SK-N-SH (cell line): Measurements from ENCODE around the gene DLX4. TPM values are rescaled to one million over a fixed set of nuclear protein-coding genes. Genes with fewer than 3 reads are reported as not detected.

Experiments used
- CTCF ChIA-PET: fragments of 300-600, 350-600 bp; formaldehyde crosslinking; extraction: SDS; loops from one replicate; lab custom pipeline; 2021; lab: Yijun Ruan, JAX
- POLR2A ChIA-PET: fragments of 350-600 bp; sonication (Branson Sonifier 250); formaldehyde crosslinking; extraction: SDS; loops from one replicate; lab custom pipeline; 2020; ENCODE audit warnings: antibody characterized with exemption, inconsistent platforms; lab: Yijun Ruan, JAX
- DNase-seq: peaks from one replicate; pipeline ENCODE4 v3.0.0; 2012
- H2AFZ ChIP-seq: fragments of 200-600 bp; sonication (generic); 2 replicates; pipeline ENCODE4 v1.8.1; 2016; ENCODE audit warnings: antibody characterized with exemption, mild to moderate bottlenecking, low read depth
- H3F3A ChIP-seq: fragments of 200-600 bp; sonication (generic); replicated peaks from 2 replicates; pipeline ENCODE3; 2016; ENCODE audit warnings: antibody characterized with exemption, mild to moderate bottlenecking; ENCODE audit not compliant: insufficient read depth
- H3K27ac ChIP-seq, 2 experiments: fragments of 200-500 bp in 1 of 2; fragments of 200-600 bp in 1 of 2; sonication (Bioruptor generic) in 1 of 2; sonication (generic), shearing (Covaris generic) in 1 of 2; 2 replicates each; pipeline versions ENCODE4 v1.5.1 to v1.6.1; 2014 to 2016; ENCODE audit warnings: low read depth in 2 of 2, inconsistent platforms in 1 of 2, low read length in 1 of 2, mild to moderate bottlenecking in 1 of 2, mixed read lengths in 1 of 2
- H3K27me3 ChIP-seq: fragments of 200-600 bp; sonication (generic), shearing (Covaris generic); 2 replicates; pipeline ENCODE4 v1.6.1; 2016; ENCODE audit warnings: mixed run types; ENCODE audit not compliant: insufficient read depth
- H3K36me3 ChIP-seq, 2 experiments: fragments of 200-500 bp in 1 of 2; fragments of 200-600 bp in 1 of 2; sonication (Bioruptor generic) in 1 of 2; sonication (generic) in 1 of 2; replicated peaks in 1 of 2; 2 replicates each; pipeline versions ENCODE3 to v1.5.1; 2014 to 2016; ENCODE audit warnings: low read length in 1 of 2, mild to moderate bottlenecking in 1 of 2; ENCODE audit not compliant: insufficient read depth in 2 of 2, control insufficient read depth in 1 of 2
- H3K4me1 ChIP-seq, 2 experiments: fragments of 200-500 bp in 1 of 2; fragments of 200-600 bp in 1 of 2; sonication (Bioruptor generic) in 1 of 2; sonication (generic), shearing (Covaris generic) in 1 of 2; 2 replicates each; pipeline versions ENCODE4 v1.5.1 to v1.6.1; 2014 to 2016; ENCODE audit warnings: low read depth in 1 of 2, low read length in 1 of 2, mixed run types in 1 of 2; ENCODE audit not compliant: insufficient read depth in 2 of 2, control insufficient read depth in 1 of 2
- H3K4me2 ChIP-seq: fragments of 200-600 bp; sonication (generic), shearing (Covaris generic); 2 replicates; pipeline ENCODE4 v1.6.1; 2017; ENCODE audit warnings: mixed run types
- H3K4me3 ChIP-seq, 2 experiments: fragments of 200-500 bp in 1 of 2; fragments of 200-600 bp in 1 of 2; sonication (Bioruptor generic) in 1 of 2; sonication (generic), shearing (Covaris generic) in 1 of 2; 2 replicates each; pipeline versions ENCODE4 v1.5.1 to v1.8.1; 2014 to 2016; ENCODE audit warnings: low read depth in 2 of 2, inconsistent platforms in 1 of 2, low read length in 1 of 2, mild to moderate bottlenecking in 1 of 2, mixed read lengths in 1 of 2, moderate library complexity in 1 of 2
- H3K79me2 ChIP-seq: fragments of 200-600 bp; sonication (generic); 2 replicates; pipeline ENCODE4 v1.8.1; 2017; ENCODE audit warnings: mild to moderate bottlenecking; ENCODE audit not compliant: insufficient read depth
- H3K9ac ChIP-seq: fragments of 200-600 bp; sonication (generic); 2 replicates; pipeline ENCODE4 v1.6.1; 2017; ENCODE audit warnings: mixed run types
- H3K9me2 ChIP-seq: fragments of 200-600 bp; sonication (generic); 2 replicates; pipeline ENCODE4 v1.6.1; 2017; ENCODE audit warnings: mixed run types
- H3K9me3 ChIP-seq: fragments of 200-600 bp; sonication (generic); 2 replicates; pipeline ENCODE4 v1.6.1; 2017; ENCODE audit warnings: mixed run types, mild to moderate bottlenecking, moderate library complexity
- H4K20me1 ChIP-seq: fragments of 200-600 bp; sonication (generic); 2 replicates; pipeline ENCODE4 v1.6.1; 2017; ENCODE audit warnings: mild to moderate bottlenecking, mixed run types; ENCODE audit not compliant: insufficient read depth
- CHD2 ChIP-seq: fragments of 150-350 bp; IDR thresholded peaks from 2 replicates; pipeline ENCODE4 v1.6.1; 2018; ENCODE audit warnings: low read length; ENCODE audit not compliant: partially characterized antibody
- ELF1 ChIP-seq: IDR thresholded peaks from 2 replicates; pipeline ENCODE4 v1.4.0; 2012
- EZH2phosphoT487 ChIP-seq: fragments of 200-600 bp; sonication (generic); IDR thresholded peaks from 2 replicates; pipeline ENCODE4 v1.6.1; 2017; ENCODE audit warnings: low read depth, mixed run types, mild to moderate bottlenecking, antibody characterized with exemption, moderate library complexity, borderline replicate concordance
- FOXJ3 ChIP-seq: sonication (generic); formaldehyde crosslinking; IDR thresholded peaks from 2 replicates; pipeline ENCODE4 v1.5.1; 2020; ENCODE audit warnings: mild to moderate bottlenecking, missing genetic modification reagents
- FOXM1 ChIP-seq: IDR thresholded peaks from 2 replicates; pipeline ENCODE4 v1.4.0; 2012; ENCODE audit warnings: low read depth, mild to moderate bottlenecking
- JUND ChIP-seq: IDR thresholded peaks from 2 replicates; pipeline ENCODE4 v1.4.0; 2012
- MEF2A ChIP-seq: IDR thresholded peaks from 2 replicates; pipeline ENCODE4 v1.4.0; 2012; ENCODE audit warnings: low read depth, borderline replicate concordance
- POLR2AphosphoS5 ChIP-seq: IDR thresholded peaks from 2 replicates; pipeline ENCODE4 v1.6.1; 2012; ENCODE audit warnings: low read depth, low read length
- TAF1 ChIP-seq: IDR thresholded peaks from 2 replicates; pipeline ENCODE4 v1.6.1; 2012; ENCODE audit warnings: low read depth, mild to moderate bottlenecking, low read length, moderate library complexity, borderline replicate concordance
- WGBS: methylation state at CpG from one replicate; pipeline ENCODE4 v1.1.6; 2017; ENCODE audit warnings: low lambda C conversion rate; 5-methylcytosine and 5-hydroxymethylcytosine counted together
- polyA plus RNA-seq, 3 experiments: library from polyadenylated mRNA; depleted of rRNA; stranded (reverse); fragments of >200 nt; gene quantifications; 2 replicates each; pipeline ENCODE4 v1.2.3, GENCODE V29; 2012
- TF ChIP-seq, protein P1 (sequence below): fragments of 200-600 bp; sonication (generic); IDR thresholded peaks from 2 replicates; pipeline ENCODE4 v1.6.1; 2017; ENCODE audit warnings: antibody characterized with exemption, mild to moderate bottlenecking, moderate library complexity
- TF ChIP-seq, protein P2 (sequence below): IDR thresholded peaks from 2 replicates; pipeline ENCODE4 v1.6.1; 2012; ENCODE audit warnings: mild to moderate bottlenecking, low read depth, low read length, moderate library complexity

Gene DLX4
- polyA plus RNA-seq, 1 of the 3 experiments (the other 2 are of a cell fraction) = 0.10 TPM

- Histone ChIP-seq H3F3A (no peaks in the 10 kb centered on the region), H4K20me1 (no peaks in the 10 kb centered on the region; the same call in 1 of the 2 replicates), H3K4me2 (no peak overlapping the region), H3K27ac (no peak overlapping the region), H3K4me3 (no peak overlapping the region), H3K79me2 (no peaks in the 10 kb centered on the region), H2AFZ (no peak overlapping the region), H3K27me3 (peaks cover 92% of the 10 kb centered on the region), H3K9me3 (no peaks in the 10 kb centered on the region), H3K36me3 (no peaks in the 10 kb centered on the region), H3K4me1 (peaks cover 0 to 3% of the 10 kb centered on the region in 2 experiments; a peak in 1 of 4 replicates), H3K9ac (no peak overlapping the region), H3K9me2 (no peaks in the 10 kb centered on the region)
- no peak for TF ChIP-seq MEF2A
- ChIA-PET CTCF (interaction anchor here (0.9 to 55.0 kb wide), 7 partner anchors 16 to 116 kb away, joined by 3 to 1225 read pairs (median 4); partner anchors contain the start of genes DLX3 and ITGA3), POLR2A (interaction anchor here (1.0 kb wide), 1 partner anchor 9 kb away, joined by 3 read pairs; no protein-coding TSS in a partner anchor)
- 37% methylated on average over 4 of the region's 4 CpGs for WGBS
- DNase-seq = no peak
These were observed 7.8 kb downstream of the DLX4 start for GRCh38 chr17:49976828-49977202.

- TF ChIP-seq CHD2 (no peak), JUND (no peak), FOXJ3 (no peak), EZH2phosphoT487 (no peak)
- TF ChIP-seq, protein P1, sequence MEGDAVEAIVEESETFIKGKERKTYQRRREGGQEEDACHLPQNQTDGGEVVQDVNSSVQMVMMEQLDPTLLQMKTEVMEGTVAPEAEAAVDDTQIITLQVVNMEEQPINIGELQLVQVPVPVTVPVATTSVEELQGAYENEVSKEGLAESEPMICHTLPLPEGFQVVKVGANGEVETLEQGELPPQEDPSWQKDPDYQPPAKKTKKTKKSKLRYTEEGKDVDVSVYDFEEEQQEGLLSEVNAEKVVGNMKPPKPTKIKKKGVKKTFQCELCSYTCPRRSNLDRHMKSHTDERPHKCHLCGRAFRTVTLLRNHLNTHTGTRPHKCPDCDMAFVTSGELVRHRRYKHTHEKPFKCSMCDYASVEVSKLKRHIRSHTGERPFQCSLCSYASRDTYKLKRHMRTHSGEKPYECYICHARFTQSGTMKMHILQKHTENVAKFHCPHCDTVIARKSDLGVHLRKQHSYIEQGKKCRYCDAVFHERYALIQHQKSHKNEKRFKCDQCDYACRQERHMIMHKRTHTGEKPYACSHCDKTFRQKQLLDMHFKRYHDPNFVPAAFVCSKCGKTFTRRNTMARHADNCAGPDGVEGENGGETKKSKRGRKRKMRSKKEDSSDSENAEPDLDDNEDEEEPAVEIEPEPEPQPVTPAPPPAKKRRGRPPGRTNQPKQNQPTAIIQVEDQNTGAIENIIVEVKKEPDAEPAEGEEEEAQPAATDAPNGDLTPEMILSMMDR = no peak; the same call in 1 of the 2 replicates
- Histone ChIP-seq H3K9me2 (no peaks in the 10 kb centered on the region), H4K20me1 (no peaks in the 10 kb centered on the region; the same call in 1 of the 2 replicates), H3K36me3 (no peaks in the 10 kb centered on the region), H3K79me2 (no peaks in the 10 kb centered on the region), H3F3A (no peaks in the 10 kb centered on the region), H3K27ac (no peak overlapping the region), H3K27me3 (peaks cover 89% of the 10 kb centered on the region), H3K4me1 (no peaks in the 10 kb centered on the region), H3K4me3 (no peak overlapping the region), H3K4me2 (no peak overlapping the region), H3K9ac (no peak overlapping the region), H3K9me3 (no peaks in the 10 kb centered on the region), H2AFZ (no peak overlapping the region)
- POLR2A ChIA-PET = interaction anchor here (1.2 kb wide), 1 partner anchor 11 kb away, joined by 3 read pairs; no protein-coding TSS in a partner anchor
- 32% methylated on average over 7 of the region's 7 CpGs for WGBS
- CTCF ChIA-PET = interaction anchor here (1.1 to 55.0 kb wide), 10 partner anchors 11 to 117 kb away, joined by 3 to 1225 read pairs (median 4); partner anchors contain the start of gene DLX3
- DNase-seq = no peak
These were observed 8.7 kb downstream of the DLX4 start for GRCh38 chr17:49977463-49978389.

DNA sequence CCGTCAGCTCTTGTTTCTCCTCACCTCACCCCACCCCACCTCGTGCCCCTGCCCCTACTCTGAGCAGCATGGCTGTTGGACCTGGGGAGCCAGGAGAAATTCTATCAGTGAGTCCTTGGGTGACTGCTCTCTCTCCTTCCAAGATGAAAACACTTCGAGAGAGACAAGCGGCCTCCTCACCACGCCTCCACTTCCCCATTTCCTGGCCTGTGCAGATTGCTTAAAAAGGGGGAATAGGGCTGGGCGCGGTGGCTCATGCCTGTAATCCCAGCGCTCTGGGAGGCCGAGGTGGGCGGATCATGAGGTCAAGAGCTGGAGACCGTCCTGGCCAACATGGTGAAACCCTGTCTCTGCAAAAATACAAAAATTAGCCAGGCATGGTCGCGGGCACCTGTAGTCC lies 9.5 kb downstream of the DLX4 start:
- H3K27ac ChIP-seq = no peak overlapping the region
- DNase-seq = no peak
- no peaks in the 10 kb centered on the region for H3K36me3 ChIP-seq
- no peaks in the 10 kb centered on the region for H3K4me1 ChIP-seq
- no peaks in the 10 kb centered on the region for H3K9me2 ChIP-seq
- H4K20me1 ChIP-seq = no peaks in the 10 kb centered on the region; the same call in 1 of the 2 replicates
- peaks cover 81% of the 10 kb centered on the region for H3K27me3 ChIP-seq
- 67% methylated on average over 13 of the region's 13 CpGs for WGBS
- H2AFZ ChIP-seq = no peak overlapping the region
- POLR2A ChIA-PET = interaction anchor here (0.6 to 1.2 kb wide), 2 partner anchors 10 to 32 kb away, joined by 3 read pairs; no protein-coding TSS in a partner anchor
- H3K79me2 ChIP-seq = no peaks in the 10 kb centered on the region
- CTCF ChIA-PET = interaction anchor here (1.1 to 55.0 kb wide), 10 partner anchors 8 to 117 kb away, joined by 3 to 1225 read pairs (median 6); partner anchors contain the start of gene DLX3
- H3K9me3 ChIP-seq = no peaks in the 10 kb centered on the region
- H3K4me3 ChIP-seq = no peak overlapping the region
- H3K4me2 ChIP-seq = no peak overlapping the region
- H3K9ac ChIP-seq = no peak overlapping the region
- H3F3A ChIP-seq = peaks cover 4% of the 10 kb centered on the region
- TF ChIP-seq, protein P2, sequence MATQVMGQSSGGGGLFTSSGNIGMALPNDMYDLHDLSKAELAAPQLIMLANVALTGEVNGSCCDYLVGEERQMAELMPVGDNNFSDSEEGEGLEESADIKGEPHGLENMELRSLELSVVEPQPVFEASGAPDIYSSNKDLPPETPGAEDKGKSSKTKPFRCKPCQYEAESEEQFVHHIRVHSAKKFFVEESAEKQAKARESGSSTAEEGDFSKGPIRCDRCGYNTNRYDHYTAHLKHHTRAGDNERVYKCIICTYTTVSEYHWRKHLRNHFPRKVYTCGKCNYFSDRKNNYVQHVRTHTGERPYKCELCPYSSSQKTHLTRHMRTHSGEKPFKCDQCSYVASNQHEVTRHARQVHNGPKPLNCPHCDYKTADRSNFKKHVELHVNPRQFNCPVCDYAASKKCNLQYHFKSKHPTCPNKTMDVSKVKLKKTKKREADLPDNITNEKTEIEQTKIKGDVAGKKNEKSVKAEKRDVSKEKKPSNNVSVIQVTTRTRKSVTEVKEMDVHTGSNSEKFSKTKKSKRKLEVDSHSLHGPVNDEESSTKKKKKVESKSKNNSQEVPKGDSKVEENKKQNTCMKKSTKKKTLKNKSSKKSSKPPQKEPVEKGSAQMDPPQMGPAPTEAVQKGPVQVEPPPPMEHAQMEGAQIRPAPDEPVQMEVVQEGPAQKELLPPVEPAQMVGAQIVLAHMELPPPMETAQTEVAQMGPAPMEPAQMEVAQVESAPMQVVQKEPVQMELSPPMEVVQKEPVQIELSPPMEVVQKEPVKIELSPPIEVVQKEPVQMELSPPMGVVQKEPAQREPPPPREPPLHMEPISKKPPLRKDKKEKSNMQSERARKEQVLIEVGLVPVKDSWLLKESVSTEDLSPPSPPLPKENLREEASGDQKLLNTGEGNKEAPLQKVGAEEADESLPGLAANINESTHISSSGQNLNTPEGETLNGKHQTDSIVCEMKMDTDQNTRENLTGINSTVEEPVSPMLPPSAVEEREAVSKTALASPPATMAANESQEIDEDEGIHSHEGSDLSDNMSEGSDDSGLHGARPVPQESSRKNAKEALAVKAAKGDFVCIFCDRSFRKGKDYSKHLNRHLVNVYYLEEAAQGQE = no peak
- TF ChIP-seq TAF1 = no peak
- TF ChIP-seq POLR2AphosphoS5 = no peak
- no peak for TF ChIP-seq FOXM1
- TF ChIP-seq ELF1 = no peak
- TF ChIP-seq EZH2phosphoT487 = no peak
